GM21825 (cell line): Measurements from ENCODE around the gene MED19.
"Not testable (repeated sequence)": the region's sequence is repeated elsewhere in the genome, so short reads cannot be mapped to it uniquely, and the experiment has no call there.

Source experiments
- ATAC-seq: cut with Tn5 transposase; IDR thresholded peaks from one replicate; pipeline ENCODE4 v1.9.1; 2021; ENCODE audit warnings: mild to moderate bottlenecking, moderate library complexity; ENCODE audit not compliant: unreplicated experiment

The MED19 gene

GRCh38 chr11:57711414-57712255 is at the start of gene MED19:
Gene MED19, minus strand, starts transcription at chr11:57712215. Its CDS starts 36 bp downstream, at chr11:57712179.
- peak; percentile 42 for ATAC-seq

- no peak for ATAC-seq
These were observed 46.2 kb upstream of the MED19 start for GRCh38 chr11:57758174-57758573.

- ATAC-seq = no peak
These were observed 40.9 kb upstream of the MED19 start for GRCh38 chr11:57752954-57753353.

- ATAC-seq = no peak
These were observed 39.8 kb upstream of the MED19 start, which contains the start of gene BTBD18 for GRCh38 chr11:57751676-57752253. Gene BTBD18, minus strand, starts transcription at chr11:57751819. Its CDS starts 631 bp downstream, at chr11:57751188.

GRCh38 chr11:57751176-57751575 is 39.2 kb upstream of the MED19 start:
- ATAC-seq = no peak

GRCh38 chr11:57746920-57747319 is 34.9 kb upstream of the MED19 start:
- ATAC-seq = no peak

- ATAC-seq = no peak
These were observed 33.2 kb upstream of the MED19 start for GRCh38 chr11:57745206-57745605.

GRCh38 chr11:57744357-57744756 is 32.3 kb upstream of the MED19 start:
- ATAC-seq = no peak

- ATAC-seq = no peak
These were observed 30.1 kb upstream of the MED19 start for GRCh38 chr11:57742087-57742452.

- ATAC-seq = peak; percentile 91
These were observed 29.4 kb upstream of the MED19 start, which contains the start of gene SELENOH for GRCh38 chr11:57741132-57742086. Gene SELENOH, plus strand, starts transcription at chr11:57741491. Its CDS starts 105 bp downstream, at chr11:57741596.

- ATAC-seq = no peak
These were observed 23.7 kb upstream of the MED19 start for GRCh38 chr11:57735619-57736298.

GRCh38 chr11:57732661-57733060 is 20.6 kb upstream of the MED19 start:
- no peak for ATAC-seq

GRCh38 chr11:57729479-57729878 is 17.5 kb upstream of the MED19 start:
- no peak for ATAC-seq

- no peak for ATAC-seq
These were observed 16.8 kb upstream of the MED19 start for GRCh38 chr11:57728829-57729228.

- no peak for ATAC-seq
These were observed 15.2 kb upstream of the MED19 start for GRCh38 chr11:57727185-57727584.

- not testable (repeated sequence) for ATAC-seq
These were observed 4.7 kb upstream of the MED19 start for GRCh38 chr11:57716726-57717125.

GRCh38 chr11:57713835-57714234 is 1.8 kb upstream of the MED19 start:
- no peak for ATAC-seq

- peak; percentile 93 for ATAC-seq
These were observed 488 bp upstream of the MED19 start, which contains the start of gene TMX2 for GRCh38 chr11:57712256-57713150. Gene TMX2, plus strand, starts transcription at chr11:57712593. Its CDS starts 26 bp downstream, at chr11:57712619.

GRCh38 chr11:57709802-57710367 is 2.1 kb downstream of the MED19 start:
- ATAC-seq = no peak
